GM03348 (cell line): ENCODE measurements around the gene PCP2.

Experiments used
- DNase-seq: peaks from one replicate; pipeline ENCODE4 v3.0.0; 2012; ENCODE audit warnings: low spot score

PCP2 gene

DNA sequence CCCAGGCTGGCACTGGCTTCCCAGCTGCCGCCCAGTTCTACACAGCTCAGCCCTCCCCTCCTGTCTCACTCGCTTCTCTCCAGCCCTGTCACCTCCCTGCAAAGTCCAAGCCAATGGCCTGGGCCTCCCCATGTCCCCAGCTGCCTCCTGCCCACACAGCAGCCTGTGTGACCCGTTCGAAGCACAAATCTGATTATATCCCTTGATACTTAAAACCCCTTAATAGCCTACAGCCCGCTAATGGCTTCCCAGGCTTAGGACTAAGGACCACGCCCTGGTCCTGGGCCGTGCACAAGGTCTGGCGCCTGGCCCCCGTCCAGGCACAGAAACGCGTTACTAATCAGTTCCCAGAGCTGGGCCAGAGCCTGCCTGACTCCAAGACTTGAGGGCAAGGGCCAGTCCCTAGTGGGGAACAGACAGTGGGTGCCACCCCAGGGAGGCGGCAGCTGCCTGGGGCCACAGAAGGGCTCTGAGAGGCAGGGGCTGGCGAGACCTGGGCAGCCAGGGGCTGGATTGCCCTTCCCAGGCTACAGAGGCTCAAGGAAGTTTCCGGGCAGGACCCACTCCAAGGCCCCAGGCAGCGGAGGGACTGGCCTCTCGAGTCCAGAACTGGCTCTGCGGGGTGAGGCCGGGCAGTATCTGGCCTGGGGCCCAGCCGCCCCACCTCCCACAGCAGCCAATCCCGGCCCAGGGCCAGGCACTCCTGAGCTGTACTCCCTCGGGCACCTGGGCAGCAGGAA, 14.6 kb downstream of the PCP2 start:
- no peak for DNase-seq

DNA sequence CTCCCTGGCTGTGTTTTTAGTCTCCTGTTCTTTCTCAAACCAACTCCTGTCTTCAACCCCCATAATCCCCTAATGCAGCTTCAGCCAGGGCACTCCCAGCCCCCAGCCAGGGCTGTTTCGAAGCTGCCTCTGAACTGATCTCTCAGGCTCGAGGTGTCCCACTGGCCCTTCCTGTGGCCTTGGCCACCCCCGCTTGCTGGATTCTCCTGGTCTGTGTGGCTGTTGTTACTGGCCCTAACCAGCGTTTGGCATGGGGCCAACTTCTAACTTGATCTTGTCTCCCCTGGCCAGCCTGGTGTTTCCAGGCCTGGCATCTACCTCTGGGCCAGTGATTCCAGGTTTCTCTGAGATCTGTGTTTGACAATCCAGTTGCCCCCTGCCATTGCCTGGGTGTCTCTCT, 15.2 kb downstream of the PCP2 start:
- no peak for DNase-seq

DNA sequence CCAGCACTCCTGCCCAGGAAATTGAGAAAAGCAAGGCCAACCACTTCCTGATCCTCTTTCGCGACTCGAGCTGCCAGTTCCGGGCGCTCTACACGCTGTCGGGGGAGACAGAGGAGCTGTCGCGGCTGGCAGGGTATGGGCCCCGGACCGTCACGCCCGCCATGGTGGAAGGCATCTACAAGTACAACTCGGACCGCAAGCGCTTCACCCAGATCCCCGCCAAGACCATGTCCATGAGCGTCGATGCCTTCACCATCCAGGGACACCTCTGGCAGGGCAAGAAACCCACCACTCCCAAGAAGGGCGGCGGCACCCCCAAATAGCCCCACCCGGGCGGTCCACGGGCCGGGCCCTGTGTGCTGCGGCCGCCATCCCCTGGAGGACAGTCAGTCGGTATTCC, 15.8 kb downstream of the PCP2 start:
- DNase-seq, result no peak

DNA sequence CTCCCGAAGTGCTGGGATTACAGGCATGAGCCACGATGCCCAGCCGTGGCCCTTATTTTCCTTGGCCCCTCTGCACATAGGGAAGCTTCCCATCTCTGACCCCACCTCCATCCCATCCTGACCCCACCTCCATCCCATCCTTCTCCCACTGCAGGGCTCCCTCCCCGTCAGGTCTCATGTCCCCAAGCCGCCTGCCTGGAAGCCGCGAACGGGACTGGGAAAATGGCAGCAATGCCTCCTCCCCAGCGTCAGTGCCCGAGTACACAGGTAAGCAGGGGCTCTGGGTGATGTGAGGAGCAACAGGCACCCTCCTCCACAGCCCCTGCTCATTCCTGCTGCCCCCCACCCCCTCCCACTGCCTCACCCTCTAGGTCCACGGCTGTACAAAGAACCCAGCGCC, 16.3 kb downstream of the PCP2 start:
- no peak for DNase-seq

DNA sequence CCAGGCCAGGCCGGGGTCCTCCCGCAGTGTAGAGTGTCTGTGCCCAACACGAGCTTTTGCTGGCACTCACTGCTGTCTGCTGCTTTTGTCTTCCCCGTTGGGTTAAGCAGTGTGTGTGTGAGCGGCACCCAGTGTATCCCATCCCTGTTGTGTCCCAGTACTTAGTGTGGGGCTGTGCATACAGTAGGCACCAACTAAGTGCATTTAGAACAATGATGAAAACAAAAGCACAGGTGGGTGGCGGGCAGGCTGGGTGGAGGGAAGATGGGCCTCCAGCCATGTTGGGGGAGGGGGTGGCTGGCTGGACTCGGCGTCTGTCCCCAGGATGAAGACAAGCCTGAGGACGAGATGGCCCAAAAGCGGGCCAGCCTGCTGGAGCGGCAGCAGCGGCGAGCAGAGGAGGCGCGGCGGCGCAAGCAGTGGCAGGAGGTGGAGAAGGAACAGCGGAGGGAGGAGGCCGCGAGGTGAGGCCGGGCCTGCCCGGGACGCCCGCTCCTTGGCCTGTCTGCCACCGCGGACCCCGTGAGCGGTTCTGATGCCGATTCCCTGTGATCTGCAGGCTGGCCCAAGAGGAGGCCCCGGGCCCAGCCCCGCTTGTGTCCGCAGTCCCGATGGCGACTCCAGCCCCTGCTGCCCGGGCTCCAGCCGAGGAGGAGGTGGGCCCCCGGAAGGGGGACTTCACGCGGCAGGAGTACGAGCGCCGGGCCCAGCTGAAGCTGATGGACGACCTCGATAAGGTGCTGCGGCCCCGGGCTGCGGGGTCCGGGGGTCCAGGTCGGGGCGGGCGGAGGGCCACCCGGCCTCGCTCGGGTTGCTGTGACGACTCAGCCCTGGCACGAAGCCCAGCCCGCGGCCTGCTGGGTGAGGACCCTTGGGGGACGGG, 18.4 kb downstream of the PCP2 start:
- no peak for DNase-seq

DNA sequence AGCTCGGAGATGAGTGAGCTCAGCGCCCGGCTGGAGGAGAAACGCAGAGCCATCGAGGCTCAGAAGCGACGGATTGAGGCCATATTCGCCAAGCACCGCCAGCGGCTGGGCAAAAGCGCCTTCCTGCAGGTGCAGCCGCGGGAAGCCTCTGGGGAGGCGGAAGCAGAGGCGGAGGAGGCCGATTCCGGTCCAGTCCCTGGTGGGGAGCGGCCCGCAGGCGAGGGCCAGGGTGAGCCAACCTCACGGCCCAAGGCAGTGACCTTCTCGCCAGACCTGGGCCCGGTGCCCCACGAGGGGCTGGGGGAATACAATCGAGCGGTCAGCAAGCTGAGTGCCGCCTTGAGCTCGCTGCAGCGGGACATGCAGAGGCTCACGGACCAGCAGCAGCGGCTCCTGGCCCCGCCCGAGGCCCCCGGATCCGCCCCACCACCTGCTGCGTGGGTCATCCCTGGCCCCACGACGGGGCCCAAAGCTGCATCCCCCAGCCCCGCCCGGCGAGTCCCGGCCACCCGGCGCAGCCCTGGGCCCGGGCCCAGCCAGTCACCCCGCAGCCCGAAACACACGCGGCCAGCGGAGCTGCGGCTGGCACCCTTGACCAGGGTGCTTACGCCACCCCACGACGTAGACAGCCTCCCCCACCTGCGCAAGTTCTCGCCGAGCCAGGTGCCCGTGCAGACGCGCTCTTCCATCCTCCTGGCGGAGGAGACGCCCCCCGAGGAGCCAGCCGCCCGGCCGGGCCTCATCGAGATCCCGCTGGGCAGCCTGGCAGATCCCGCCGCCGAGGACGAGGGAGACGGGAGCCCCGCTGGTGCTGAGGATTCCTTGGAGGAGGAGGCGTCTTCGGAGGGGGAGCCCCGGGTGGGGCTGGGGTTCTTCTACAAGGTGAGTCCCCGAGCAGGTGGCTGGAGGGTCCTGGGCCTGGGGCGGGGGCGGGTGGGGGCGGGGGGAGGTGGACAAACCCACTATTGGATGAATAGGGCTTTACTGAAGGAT, 20.9 kb downstream of the PCP2 start:
- DNase-seq, result no peak

DNA sequence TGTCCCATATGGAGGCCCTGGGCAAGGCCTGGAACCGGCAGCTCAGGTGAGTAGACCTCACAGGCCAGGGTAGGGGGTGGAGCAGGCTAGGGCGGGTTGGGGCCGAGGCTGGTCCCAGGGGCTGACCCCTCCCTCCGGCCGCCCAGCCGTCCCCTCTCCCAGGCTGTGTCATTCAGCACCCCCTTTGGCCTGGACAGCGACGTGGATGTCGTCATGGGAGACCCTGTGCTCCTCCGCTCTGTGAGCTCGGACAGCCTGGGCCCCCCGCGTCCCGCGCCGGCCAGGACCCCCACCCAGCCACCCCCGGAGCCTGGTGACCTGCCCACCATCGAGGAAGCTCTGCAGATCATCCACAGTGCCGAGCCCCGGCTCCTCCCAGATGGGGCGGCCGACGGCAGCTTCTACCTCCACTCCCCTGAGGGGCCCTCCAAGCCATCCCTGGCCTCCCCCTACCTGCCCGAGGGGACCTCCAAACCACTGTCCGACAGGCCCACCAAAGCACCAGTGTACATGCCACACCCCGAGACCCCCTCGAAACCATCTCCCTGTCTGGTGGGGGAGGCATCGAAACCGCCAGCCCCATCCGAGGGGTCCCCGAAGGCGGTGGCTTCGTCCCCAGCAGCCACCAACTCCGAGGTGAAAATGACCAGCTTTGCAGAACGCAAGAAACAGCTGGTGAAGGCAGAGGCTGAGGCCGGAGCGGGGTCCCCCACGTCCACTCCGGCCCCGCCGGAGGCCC, 21.8 kb downstream of the PCP2 start:
- no peak for DNase-seq

DNA sequence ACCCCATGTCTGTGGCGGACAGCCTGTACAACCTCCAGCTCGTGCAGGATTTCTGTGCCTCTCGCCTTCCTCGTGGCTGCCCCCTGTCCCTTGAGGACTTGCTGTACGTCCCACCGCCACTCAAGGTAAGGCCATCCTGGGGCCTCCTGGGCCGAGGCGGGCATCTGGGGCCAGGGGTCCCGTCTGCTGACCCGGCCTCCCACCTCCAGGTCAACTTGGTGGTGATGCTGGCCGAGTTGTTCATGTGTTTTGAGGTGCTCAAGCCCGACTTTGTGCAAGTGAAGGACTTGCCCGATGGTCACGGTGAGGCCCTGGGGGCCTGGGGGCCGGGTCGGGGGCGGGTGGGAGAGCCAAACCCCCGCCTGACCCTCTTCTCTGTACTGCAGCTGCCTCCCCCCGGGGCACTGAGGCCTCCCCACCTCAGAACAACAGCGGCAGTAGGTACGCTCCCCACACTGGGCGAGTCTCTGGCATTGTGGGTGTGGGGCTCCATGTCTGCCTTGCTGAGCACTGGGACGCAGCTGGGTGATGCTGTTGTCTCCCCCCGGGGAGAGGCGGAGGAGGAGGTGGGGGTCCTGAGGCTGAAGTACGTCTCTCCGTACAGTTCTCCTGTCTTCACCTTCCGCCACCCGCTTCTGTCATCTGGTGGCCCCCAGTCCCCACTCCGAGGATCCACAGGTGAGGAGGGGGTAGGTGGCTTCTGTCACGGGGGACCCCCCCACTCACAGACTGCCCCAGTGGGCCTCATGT, 22.9 kb downstream of the PCP2 start:
- no peak for DNase-seq

DNA sequence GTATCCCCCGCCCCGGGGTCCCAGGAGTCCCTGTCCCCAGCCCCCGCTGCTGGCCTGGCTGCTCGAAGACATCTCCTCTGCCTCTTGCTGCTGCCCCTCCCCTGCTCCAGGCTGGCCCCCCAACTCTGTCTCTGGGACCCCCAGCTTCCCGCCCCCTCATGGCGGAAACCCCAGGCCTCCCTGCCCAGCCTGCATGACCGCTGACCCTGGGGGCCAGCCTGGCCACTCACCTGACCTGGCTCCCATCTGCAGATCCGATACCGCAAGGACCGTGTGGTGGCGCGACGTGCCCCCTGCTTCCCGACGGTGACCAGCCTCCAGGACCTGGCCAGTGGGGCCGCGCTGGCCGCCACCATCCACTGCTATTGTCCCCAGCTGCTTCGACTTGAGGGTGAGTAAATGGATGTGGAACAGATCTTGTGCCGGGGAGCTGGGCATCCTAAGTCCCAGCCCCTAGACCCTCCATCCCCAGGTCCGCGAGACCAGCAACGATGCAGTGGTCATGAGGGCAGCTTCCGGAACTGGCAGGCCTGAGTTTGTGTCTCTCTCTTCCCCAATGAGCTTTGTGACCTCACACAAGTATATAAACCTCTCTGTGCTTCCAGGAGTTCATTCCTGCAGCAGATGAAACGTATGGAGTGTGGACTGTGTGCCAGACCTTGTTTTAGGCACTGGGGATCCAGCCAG, 25.5 kb downstream of the PCP2 start:
- DNase-seq, result no peak

DNA sequence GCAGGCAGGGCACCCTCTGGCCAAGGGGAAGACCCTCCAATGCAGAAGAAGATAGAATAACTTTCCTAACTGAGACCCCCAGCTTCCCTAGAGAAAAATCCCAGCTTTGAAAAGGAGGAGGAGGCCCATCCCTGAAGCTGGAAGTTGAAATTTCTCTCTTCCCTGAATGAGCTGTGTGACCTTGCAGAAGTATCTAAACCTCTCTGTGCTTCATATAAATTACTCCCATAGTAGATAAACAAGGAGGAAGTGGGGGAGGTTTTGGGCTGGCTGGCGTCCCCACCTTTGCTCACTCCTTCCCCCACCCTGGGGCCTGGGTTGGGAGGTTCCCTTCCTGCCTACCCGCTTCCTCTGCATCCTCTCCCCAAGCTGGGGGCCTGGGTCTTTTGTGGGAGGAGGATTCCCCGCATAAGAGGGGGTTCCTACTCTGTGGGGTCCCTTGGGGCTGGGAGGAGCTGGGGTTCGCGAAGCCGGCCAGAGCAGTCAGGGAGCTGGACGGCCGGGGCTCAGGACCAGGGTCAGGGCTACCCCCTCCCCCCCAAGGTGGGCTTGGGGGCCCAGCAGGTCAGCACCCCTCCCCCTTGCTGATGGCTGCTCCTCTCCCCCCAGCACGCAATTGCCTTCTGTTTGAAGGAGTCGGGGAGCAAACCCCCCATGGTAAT, 26.2 kb downstream of the PCP2 start:
- no peak for DNase-seq

DNA sequence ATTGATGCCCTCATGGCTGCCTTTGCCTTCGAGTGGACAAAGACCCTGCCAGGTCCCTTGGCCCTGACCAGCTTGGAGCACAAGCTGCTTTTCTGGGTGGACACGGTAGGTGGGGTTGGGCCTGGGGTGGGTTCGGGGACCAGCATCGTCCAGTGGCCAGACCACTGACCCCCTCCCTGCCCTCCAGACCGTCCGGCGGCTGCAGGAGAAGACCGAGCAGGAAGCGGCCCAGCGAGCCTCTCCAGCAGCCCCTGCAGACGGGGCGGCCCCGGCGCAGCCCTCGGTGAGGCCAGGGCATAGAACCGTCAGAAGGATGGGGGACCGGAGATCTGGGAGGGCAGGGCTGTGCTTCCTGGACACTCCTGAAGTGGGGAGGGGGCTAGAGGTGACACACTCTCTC, 27.2 kb downstream of the PCP2 start:
- DNase-seq, result no peak

DNA sequence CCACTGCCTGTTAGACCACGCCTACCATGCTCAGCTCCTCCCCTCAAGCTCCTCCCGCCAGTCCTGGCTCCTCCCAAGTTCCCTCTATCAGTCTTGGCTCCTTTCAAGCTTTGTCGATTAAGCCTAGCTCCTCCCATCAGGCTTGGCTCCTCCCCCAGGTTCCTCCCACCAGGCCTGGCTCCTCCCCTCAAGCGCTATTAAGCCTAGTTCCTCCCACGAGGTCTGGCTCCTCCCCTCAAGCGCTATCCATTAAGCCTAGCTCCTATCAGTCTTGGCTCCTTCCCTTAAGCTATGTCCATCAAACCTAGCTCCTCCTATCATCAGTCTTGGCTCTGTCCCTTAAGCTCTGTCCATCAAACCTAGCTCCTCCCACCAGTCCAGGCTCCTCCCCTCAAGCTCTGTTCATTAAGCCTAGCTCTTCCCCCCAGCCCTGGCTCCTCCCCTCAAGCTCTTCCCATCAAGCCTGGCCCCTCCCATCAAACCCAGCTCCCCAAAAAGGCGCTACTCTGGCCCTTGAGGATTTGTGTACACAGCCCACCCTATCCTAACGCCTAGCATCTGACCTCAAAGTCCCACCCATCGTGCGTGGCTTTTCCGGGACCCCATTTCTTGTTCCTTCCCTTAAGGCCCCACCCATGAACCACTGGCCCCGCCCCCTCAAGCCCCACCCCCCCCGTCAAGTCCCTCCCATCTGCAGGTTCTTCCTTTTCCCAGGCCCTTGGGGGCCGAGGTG, 27.9 kb downstream of the PCP2 start:
- no peak for DNase-seq

DNA sequence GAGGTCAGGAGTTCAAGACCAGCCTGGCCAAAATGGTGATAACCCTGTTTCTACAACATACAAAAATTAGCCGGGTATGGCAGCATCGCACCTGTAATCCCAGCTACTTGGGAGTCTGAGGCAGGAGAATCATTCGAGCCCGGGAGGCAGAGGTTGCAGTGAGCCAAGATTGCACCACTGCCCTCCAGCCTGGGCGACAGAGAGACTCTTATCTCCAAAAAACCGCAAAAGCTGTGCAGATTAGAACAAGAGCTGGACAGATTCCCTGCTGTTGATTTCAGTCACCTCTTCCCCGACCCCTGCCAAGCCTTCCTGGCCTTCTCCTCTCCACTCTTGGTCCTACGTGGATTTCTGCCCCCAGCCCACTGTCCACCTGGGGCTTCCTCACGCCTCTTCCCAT, 29.6 kb downstream of the PCP2 start:
- DNase-seq, result no peak

DNA sequence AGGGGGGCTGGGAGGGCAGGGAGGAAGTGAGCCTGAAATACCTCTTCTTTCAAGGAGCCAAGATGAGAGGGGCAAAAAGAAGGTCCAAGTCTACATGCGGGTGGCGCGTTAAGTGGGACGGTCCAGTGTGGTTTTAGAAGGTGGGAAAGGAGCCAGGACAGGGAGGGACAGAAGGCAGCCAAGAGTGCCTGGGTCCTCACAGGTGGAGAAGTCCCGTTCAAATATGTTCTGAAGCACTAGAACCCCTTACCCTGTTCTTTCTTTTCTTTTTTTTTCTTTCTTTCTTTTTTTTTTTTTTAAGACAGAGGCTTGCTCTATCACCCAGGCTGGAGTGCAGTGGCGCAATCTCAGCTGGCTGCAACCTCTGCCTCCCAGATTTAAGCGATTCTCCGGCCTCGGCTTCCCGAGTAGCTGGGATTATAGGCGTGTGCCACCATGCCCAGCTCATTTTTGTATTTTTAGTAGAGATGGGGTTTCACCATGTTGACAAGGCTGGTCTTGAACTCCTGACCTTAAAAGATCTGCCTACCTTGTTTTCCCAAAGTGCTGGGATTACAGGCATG, 30.5 kb downstream of the PCP2 start:
- no peak for DNase-seq

DNA sequence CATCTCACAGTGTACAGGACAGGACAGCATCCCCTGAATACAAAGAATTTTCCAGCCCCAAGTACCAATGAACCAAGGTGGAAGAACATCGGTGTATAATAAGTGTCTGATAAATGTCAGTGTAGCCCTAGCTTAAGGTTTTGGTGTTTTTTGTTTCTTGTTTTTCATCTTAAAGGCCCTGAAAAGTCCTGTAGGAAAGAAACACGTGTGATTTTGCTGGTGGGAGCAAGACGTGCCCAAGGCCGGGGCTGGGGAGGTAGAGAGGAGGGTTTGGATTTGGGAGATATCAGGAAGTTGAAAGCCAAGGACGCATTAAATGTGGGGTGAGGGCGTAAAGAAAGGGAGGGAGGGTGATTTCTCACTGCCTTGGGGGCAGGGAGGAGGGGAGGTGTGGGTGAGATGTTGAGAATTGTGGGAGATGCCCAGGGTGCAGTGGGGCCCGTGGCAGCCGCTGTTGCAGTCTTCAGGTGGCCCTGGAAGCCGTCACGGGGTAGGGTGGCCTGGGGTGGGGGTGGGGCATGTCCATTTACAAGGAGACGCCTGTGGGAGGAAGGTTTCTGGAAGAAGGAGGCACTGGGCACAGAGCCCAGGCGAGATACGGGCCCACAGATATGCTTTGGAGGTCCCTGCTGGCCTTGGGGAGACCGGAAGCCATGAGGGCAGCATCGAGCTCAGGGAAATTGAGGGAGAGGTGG, 31.1 kb downstream of the PCP2 start:
- no peak for DNase-seq

DNA sequence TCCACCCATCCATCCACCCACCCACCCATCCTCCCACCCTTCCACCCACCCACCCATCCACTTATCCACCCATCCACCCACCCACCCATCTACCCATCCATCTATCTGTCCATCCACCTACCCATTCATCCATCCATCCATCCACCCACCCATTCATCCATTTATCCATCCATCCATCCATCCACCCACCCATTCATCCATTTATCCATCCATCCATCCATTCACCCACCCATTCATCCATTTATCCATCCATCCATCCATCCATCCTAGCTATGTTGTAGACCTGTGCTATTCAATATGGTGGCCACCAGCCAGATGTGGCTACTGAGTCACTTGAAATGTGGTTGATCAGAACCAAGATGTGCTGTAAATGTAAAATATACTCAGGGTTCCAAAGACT, 32.8 kb downstream of the PCP2 start:
- DNase-seq, result no peak

DNA sequence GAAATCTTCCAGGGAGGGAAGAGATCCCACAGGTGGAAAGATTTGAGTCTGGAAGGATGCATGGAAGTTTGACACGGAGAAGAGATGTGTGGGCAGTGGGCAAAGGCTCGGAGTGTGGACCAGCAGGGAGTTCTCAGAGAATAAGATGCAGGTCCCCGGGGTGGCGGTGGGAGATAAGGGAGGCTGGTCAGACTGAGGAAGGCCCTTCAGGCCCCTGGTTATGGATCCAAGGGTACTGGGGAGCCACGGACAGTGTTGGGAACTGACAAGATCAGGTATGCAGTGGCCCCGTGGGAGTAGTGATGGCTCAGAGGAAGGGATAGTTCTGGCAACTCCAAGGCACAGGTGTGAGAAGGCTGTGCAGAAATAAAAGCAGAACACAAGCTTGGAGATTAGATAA, 35.3 kb downstream of the PCP2 start:
- DNase-seq, result no peak

DNA sequence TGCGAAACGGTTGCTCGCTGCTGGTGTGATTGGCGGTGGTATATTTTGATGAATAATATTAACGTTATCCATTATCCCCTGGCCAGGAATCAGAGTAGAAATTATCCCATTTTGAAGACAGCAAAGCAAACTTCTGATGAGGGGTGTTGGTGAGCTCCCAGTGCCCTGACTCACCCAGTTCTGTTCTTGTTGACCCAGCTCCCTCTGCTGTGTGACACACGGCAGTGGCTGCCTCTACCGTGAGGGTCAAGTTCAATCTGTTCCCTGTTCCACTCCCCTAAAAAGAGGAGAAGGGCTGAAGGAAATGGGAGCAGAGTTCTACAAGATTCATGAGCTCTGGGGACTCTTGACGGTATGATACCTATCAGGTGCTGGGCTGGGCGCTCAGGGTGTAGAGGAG, 35.8 kb downstream of the PCP2 start:
- no peak for DNase-seq
